GM08714 (cell line): ENCODE data around the gene CNKSR3.

Experiments
- H3K4me3 ChIP-seq: fragments of 200-500 bp; sonication (Bioruptor generic); 2 replicates; pipeline ENCODE4 v1.5.1; 2014; ENCODE audit warnings: mild to moderate bottlenecking, low read length, inconsistent platforms
- ZNF274 ChIP-seq: IDR thresholded peaks from 2 replicates; pipeline ENCODE4 v1.6.1; 2012; ENCODE audit warnings: mild to moderate bottlenecking, low read depth, low read length

The CNKSR3 gene

GRCh38 chr6:154446984-154447383 lies 63.5 kb downstream of the CNKSR3 start:
- TF ChIP-seq ZNF274, result no peak
- H3K4me3 ChIP-seq, result no peak overlapping the region

GRCh38 chr6:154445417-154445816 lies 65.1 kb downstream of the CNKSR3 start:
- H3K4me3 ChIP-seq, result no peak overlapping the region
- no peak for TF ChIP-seq ZNF274

DNA sequence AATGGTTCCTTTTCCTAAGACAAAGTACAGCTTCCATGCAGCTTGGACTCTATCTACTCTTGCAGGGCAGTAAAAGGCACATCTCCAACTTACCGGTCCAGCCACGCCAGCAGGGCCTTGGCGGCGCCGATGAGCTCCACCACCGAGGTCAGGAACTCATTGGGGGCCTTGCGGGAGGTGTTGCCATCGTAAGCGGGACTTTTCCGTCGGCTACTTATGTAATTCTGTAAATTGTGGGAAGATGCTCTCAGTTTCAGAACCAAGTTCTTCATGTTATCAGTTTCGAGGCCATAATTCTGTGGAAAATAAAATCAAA lies 68.5 kb downstream of the CNKSR3 start:
- TF ChIP-seq ZNF274, result no peak
- H3K4me3 ChIP-seq, result no peak overlapping the region

DNA sequence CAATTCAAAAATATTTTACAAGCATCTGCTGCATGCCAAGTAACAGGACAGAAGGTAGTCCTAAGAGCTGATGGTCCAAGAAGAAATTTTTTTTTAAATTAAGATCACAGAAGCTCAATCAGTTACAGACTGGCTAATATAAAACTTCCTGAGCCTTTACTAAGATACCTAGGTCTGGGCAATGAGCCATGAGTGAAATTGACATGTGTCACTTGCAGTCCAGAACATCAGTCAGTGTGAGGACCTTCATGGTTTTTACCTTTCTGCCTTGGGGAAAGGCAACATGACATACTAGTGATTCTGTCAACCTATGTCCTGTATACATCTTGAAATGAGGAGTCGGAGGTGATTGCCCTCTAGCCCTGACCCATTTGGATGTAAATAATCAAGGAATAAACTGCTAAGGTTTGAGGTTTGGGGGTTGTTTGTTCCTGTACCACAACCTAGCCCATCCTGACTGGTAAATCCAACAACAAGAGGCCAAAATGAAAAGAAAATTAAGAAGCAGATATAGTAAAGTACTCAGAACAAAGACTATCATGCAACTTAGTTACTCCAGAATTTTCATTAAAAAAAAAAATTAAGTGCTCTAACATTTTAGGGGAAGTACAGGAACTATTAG lies 70.0 kb downstream of the CNKSR3 start:
- no peak overlapping the region for H3K4me3 ChIP-seq
- no peak for TF ChIP-seq ZNF274

GRCh38 chr6:154440022-154440421 lies 70.5 kb downstream of the CNKSR3 start:
- TF ChIP-seq ZNF274, result no peak
- no peak overlapping the region for H3K4me3 ChIP-seq

- no peak for TF ChIP-seq ZNF274
- H3K4me3 ChIP-seq, result no peak overlapping the region
These were observed 71.5 kb downstream of the CNKSR3 start for GRCh38 chr6:154438882-154439415.

DNA sequence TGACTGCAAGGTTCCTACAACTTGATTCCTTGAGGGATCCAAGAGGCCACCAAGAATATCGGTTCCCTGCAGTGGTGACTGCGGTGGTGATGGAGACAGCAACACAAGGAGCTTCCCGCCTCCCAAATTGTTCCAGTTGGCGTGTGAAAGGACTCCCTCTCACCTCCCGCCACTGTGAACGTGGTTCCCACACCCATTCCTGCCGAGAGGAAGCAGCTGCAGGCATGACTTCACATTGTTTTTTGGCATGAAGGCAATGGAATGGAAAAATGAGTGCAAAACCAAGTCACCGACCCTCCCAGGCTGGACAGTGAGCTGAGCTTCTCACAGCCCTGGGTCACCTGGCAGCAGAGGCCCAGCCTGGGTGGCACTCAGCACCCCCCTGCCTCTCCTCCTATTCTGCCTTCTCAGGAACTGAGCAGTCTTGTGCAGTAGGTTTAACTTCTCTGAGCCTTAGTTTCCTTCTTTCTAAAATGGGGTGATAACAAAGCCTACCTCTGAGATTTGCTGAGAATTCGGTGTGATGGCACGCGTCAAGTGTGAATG lies 75.0 kb downstream of the CNKSR3 start:
- TF ChIP-seq ZNF274, result no peak
- no peak overlapping the region for H3K4me3 ChIP-seq

- H3K4me3 ChIP-seq, result no peak overlapping the region
- no peak for TF ChIP-seq ZNF274
These were observed 75.8 kb downstream of the CNKSR3 start for GRCh38 chr6:154434662-154435061.

DNA sequence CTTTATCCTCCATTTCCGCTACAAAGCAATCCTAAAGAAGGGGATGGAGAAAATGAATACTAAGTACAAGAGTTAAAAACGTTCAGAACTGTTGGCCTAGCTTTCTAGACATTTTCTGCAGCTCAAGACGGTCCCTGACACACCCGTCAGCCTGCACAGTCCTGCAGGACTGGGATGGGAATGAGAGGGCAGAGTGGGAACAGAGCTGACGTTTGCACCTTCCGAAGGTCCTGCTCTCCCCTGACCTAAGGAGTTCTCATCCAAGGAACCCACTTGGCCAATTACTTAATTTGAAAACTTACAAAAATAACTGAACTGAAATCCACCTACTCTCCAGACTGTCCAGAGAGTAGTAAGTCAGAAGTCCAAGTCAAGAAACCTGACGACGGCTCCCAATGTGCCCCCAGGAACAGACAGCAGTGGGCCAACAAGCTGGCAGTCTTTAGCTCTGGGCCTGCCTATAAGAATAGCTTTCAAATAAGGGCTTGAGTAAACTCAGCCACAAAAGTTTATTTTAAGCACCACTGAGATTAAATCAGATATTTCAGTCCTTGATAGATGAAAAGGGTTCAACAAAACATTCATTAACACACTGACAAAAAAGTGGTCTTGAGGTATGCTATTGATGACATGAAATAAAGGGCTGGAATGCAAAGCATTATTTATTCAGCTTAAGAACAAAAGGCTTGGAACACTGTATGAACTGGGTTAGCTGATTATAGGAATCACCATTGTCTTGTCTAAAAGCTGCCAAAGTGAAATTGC lies 76.8 kb downstream of the CNKSR3 start:
- TF ChIP-seq ZNF274, result no peak

GRCh38 chr6:154432533-154433476 lies 77.7 kb downstream of the CNKSR3 start:
- no peak for TF ChIP-seq ZNF274
- no peak overlapping the region for H3K4me3 ChIP-seq

More for the DNA sequence above, 76.8 kb downstream of the CNKSR3 start:
- no peak overlapping the region for H3K4me3 ChIP-seq

DNA sequence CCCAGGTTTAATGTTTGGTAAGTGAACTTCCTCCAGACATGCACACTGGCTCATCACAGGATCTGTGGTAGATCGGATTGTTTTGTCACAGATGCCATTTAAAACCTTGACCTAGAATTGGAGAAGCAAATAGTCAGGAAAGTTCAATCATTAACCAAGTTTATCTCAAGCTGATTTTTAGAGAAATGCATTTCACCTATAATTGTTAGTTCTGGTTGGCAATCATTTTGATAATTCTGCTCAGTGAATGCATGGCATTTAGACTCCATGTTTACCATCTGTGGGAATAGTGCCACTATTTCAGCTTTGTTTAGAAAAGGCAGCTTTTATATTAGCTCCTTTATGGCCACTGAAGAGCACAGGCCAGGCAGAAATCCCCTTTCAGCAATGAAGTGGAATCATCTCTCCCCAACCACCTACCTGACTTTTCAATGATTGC lies 80.0 kb downstream of the CNKSR3 start:
- no peak for TF ChIP-seq ZNF274
- H3K4me3 ChIP-seq, result no peak overlapping the region

DNA sequence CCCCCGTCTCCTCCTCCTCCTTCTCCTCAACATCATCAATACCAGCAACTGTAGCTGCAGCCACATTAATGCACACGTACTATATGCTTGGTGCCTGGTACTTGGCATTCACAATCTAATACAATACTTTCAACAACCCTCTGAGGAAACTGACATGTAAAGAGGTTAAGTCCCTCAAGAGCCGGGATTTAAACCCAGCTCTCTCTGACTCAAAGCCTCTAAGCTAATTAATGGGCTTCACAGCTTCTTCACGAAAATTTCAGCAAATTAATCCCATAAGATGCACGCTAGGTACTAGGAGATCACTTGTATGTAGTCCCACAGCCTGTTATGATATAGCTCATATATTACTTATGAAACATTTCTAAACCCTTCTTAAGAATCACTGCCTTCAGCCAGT lies 80.8 kb downstream of the CNKSR3 start:
- TF ChIP-seq ZNF274, result no peak
- H3K4me3 ChIP-seq, result no peak overlapping the region

DNA sequence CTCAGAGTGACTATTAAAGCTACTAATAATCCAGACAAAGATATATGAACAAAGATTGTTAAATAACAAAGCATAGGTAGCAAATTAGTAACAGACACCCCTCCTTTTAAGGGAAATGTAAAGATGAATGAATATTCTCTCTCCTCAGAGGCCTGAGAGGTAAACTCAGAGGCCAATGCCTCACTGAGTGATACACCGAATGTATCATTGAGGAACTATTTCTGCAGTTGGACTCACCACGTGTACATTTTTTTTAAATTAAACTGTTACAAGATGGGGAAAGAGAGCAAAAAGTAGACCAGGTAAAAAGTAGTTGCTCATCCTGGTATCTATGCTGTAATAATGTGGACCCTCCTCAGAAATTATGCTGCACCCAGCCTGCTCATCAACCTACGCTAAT lies 81.6 kb downstream of the CNKSR3 start:
- no peak overlapping the region for H3K4me3 ChIP-seq
- no peak for TF ChIP-seq ZNF274

DNA sequence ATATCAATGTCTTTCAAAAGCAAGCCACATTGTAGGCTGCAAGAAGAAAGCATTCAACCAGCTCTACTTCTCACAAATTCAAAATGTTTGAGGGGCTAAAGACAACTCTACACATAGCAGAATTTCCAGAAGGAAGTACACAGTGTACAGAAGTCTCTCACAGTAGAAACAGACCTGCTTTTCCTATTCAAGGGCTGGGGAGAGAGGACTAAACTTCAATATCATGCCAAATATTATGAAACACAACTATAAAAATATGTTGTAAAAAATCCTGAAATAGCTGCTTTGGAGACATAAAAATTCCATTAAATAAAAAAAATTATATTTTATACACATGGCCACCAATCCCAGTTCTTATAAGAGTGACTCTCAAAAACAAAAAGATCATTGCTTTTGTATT lies 83.0 kb downstream of the CNKSR3 start:
- TF ChIP-seq ZNF274, result no peak
- H3K4me3 ChIP-seq, result no peak overlapping the region

- H3K4me3 ChIP-seq, result no peak overlapping the region
- TF ChIP-seq ZNF274, result no peak
These were observed 83.5 kb downstream of the CNKSR3 start for GRCh38 chr6:154426997-154427396.
